Fibroblast of peridontal ligament (primary cell): ENCODE data around the gene NUP98.

Experiments
- DNase-seq: peaks from one replicate; pipeline ENCODE4 v3.0.0-alpha.2; 2010; ENCODE audit errors: extremely low read depth

Gene NUP98

DNA sequence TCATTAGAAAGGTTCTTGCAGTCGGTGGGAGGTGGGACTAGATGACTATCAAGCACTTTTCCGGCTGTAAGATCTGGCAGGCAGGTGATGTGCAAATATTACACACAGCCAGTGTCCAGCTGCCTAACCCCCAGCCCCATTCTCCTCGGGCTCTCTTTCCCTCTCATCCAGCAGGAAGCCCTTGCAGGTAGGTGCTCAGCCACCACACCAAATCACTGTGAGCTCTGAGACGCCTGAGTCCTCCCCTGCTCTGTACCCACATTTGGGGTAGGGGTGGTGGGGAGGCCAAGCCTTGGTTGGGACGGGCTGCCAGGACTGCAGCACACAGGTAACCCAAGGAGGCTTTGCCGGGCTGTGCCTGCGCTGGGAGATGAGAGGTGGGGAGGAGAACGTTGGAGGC is 156.2 kb downstream of the NUP98 start:
- no peak for DNase-seq

- DNase-seq = no peak
These were observed 157.5 kb downstream of the NUP98 start for GRCh38 chr11:3639841-3640240.

DNA sequence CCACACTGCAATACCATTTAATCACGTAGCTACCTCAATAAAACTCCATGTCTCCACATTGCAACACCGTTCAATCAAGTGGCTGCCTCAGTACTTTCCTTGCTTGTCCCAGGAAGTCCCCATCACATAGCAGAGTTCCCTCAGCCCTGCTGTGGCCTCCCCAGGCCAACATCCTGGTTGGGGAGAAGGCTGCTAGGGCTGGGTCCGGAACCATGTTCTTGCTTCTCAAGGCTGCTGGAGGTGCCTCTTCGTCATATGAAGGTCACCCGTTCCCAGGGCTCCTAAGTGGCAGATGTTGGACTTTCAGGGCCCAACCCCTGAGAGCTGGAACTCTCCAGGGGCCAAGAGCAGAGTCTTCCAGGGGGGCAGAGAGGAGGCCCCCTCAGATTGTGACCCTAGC is 158.8 kb downstream of the NUP98 start:
- DNase-seq = no peak

DNA sequence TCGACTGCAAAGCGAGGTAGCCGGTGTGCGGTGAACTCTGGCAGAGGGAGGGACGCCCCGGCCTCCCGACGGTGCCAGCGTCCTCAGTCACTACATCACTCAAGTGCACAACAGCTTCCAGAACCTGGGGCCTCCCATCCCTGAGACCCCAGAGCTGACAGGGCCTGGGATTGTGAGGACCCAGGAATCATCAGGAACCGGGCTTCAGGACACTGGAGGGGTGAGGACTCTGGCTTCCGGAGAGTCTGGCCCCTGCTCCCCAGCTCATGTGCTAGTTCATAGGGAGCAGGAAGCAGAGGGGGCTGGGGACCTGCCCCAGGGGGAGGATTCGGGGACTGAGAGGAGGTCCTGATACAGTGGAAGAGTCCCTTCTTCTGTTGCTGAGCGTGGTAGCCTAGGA is 160.2 kb downstream of the NUP98 start:
- DNase-seq = no peak

DNA sequence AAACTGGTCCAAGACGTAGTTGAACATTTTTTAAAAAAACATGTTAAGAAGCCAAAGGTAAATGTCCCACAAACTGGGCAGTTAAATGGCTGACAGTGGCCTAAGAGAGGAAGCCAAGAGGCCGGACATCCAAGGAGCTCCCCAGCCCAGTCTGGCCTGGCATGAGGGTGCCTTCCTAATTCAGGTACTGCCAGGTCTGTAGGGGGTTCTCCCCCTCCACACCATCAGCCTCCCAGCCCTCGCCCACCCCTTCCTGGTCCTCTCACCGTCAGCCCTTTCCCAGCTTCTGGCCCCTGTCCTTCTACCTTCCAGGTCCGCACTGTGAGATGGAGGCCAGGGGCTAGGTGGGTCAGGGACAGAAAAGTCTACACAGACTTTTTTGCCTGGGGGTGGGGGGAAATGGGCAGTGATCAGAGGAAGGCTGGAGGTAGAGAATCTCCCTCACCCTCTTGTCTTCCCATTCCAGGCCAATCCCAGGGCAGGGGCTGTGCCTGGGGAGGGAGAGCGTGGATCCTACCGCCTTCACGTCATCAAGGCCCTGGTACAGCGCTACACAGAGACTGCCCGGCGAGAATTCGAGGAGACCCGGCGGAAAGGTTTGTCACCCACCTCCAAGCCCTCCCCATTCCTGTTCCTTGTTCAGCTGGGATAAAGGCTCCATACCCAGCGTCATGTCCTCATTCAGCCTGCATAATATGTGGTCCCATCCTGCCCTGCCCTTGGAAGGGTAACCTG is 161.5 kb downstream of the NUP98 start:
- DNase-seq = no peak

DNA sequence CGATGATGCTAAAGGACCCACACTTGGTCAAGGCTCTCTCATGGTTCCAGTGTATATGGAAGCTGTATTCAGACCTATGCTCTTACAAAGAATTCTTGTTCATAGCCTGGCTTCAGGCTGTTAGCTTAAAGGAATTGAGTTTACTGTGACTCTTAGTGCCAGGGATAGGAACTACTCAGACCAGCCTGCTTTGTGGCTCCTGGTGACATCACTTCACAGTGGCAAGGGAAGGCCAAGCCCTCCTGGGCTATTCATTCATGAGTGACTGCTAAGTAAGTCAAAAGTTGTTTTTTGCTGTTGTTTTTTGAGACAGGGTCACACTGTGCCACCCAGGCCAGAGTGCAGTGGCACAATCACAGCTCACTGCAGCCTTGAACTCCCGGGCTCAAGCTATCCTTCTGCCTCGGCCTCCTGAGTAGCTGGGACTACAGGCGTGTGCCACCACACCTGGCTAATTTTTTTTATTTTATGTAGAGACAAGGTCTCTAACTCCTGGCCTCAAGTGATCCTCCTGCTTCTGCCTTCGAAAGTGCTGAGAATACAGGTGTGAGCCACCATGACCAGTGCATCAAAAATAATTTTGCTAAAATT is 165.2 kb downstream of the NUP98 start:
- no peak for DNase-seq

GRCh38 chr11:3631331-3631730 is 166.0 kb downstream of the NUP98 start:
- no peak for DNase-seq

DNA sequence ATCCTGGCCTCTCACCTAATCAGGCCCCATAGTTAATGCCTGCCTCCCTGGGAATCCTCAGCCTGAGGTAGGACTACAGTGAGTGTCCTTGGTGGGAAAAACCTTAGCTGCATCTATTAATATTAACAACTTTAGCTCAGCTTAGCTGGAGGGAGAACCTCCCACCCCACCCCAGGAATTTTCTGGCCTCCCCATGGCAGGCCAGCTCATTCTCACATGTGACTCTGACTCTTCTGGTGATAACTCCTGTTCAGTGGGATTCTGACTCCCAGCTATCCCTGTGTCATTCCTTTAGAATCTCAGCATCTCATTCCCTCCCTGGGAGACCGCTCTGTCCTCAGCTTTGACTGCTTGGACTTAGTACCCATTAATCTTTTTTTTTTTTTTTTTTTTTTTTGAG is 170.1 kb downstream of the NUP98 start:
- DNase-seq = peak; percentile 52

DNA sequence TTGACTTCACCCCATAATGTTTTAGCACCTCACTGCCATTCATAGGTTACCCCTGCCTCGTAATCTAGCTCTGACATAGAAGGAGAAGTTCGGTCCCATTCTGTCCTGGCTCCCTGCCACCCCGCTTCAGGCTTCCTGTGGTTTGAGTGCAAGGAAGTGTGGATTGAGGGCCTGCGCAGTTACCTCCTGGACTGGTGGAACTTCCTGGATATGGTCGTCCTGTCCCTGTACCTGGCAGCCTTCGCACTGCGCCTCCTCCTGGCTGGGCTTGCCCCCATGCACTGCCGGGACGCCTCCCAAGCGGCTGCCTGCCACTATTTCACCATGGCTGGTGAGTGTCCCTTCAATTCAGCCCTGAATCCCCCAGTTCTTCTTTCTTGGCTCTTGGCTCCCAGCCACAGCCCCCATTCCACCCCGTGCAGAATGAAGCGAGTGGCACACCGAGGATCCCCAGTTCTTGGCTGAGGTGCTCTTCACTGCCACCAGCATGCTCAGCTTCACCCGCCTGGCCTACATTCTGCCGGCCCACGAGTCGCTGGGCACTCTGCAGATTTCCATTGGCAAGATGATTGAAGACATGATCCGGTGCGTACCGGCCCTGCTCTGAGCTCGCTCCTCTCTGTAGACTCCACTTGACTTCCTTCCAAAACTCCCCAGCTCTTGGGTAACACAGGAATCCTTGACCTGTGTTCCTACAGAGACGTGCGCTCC is 170.9 kb downstream of the NUP98 start:
- DNase-seq = no peak
